Ovary (tissue), 3 donors: ENCODE data around the gene LBHD1.

Experiments
- CTCF ChIP-seq, 3 donors: fragments of 450-650 bp in 2 of 3; fragments of 200-600 bp in 1 of 3; IDR thresholded peaks; one replicate each; pipeline versions ENCODE4 v1.5.1 to v1.8.0; 2016 to 2022; ENCODE audit warnings: antibody characterized with exemption in 3 of 3, mild to moderate bottlenecking in 1 of 3
- EP300 ChIP-seq: sonication (generic); formaldehyde crosslinking; IDR thresholded peaks from one replicate; pipeline ENCODE4 v1.6.1; 2017; ENCODE audit warnings: antibody characterized with exemption
- POLR2A ChIP-seq: fragments of 450-650 bp; IDR thresholded peaks from one replicate; pipeline ENCODE4 v1.6.1; 2017; ENCODE audit warnings: antibody characterized with exemption, mild to moderate bottlenecking, moderate library complexity
- donor health status: DM: no; HTN: no; CAD: no.

DNA sequence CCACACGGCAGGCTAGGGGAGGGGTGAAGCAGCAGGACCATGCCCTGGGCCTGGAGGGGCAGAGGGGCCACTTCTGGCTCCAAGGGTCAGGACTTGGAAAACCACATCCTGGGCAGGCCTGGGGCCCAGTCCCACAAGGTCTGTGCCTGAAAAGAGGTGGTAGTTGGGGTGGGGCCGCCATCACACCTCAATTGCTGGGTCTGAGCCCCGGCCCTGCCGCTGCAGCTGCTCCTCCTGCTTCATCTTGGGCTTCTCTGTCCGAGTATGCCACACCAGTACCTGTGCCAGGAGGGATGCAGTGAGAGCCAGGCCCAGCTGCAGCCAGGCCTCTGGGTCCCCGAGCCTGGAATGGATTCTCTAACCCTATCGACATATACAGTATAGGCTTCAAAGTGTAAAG, 56.5 kb downstream of the LBHD1 start:
- TF ChIP-seq POLR2A (no peak), CTCF (IDR thresholded peaks at IDR 0.05) (no peak), EP300 (no peak)
